SK-N-MC (cell line): Measurements from ENCODE around the gene TRAF3.

Experiments
- EZH2 ChIP-seq: fragments of 200-600 bp; sonication (generic); IDR thresholded peaks from one replicate; pipeline ENCODE4 v1.6.1; 2017; ENCODE audit warnings: antibody characterized with exemption
- FOXP2 ChIP-seq: optimal IDR thresholded peaks from 2 replicates; pipeline ENCODE3; 2011; ENCODE audit warnings: mild to moderate bottlenecking, moderate library complexity; ENCODE audit not compliant: insufficient read depth; ENCODE audit errors: extremely low read length, control extremely low read depth
- POLR2AphosphoS5 ChIP-seq: IDR thresholded peaks from 2 replicates; pipeline ENCODE4 v1.6.1; 2012; ENCODE audit warnings: mild to moderate bottlenecking, low read depth, low read length, borderline replicate concordance

GRCh38 chr14:102826161-102826560, 48.9 kb downstream of the TRAF3 start:
- no peak for TF ChIP-seq POLR2AphosphoS5
- TF ChIP-seq EZH2: no peak
- no peak for TF ChIP-seq FOXP2
